ENCODE data around the gene AKT3. TPM values are rescaled to one million over a fixed set of nuclear protein-coding genes. Genes with fewer than 3 reads are reported as not detected.

AKT3 gene
- total RNA-seq, 2 experiments from 2014 or later: 80.4 to 88.5 TPM

- TF ChIP-seq, protein P1, sequence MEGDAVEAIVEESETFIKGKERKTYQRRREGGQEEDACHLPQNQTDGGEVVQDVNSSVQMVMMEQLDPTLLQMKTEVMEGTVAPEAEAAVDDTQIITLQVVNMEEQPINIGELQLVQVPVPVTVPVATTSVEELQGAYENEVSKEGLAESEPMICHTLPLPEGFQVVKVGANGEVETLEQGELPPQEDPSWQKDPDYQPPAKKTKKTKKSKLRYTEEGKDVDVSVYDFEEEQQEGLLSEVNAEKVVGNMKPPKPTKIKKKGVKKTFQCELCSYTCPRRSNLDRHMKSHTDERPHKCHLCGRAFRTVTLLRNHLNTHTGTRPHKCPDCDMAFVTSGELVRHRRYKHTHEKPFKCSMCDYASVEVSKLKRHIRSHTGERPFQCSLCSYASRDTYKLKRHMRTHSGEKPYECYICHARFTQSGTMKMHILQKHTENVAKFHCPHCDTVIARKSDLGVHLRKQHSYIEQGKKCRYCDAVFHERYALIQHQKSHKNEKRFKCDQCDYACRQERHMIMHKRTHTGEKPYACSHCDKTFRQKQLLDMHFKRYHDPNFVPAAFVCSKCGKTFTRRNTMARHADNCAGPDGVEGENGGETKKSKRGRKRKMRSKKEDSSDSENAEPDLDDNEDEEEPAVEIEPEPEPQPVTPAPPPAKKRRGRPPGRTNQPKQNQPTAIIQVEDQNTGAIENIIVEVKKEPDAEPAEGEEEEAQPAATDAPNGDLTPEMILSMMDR (IDR thresholded peaks at IDR 0.05): no peak
- H3K4me1 Mint-ChIP-seq (ENCODE audit: low read depth): no peaks in the 10 kb centered on the region
These were observed 281.2 kb downstream of the AKT3 start for GRCh38 chr1:243568793-243569192.

GRCh38 chr1:243564814-243565213 lies 285.2 kb downstream of the AKT3 start:
- POLR2A ChIA-PET: no interaction called here

More at GRCh38 chr1:243568793-243569192, 281.2 kb downstream of the AKT3 start:
- H3K27ac ChIP-seq (ENCODE audit: low read depth in 1 of 2, low read length in 2 of 2): no peak overlapping the region
- Mint-ChIP-seq H3K27me3 (no peaks in the 10 kb centered on the region), H3K4me3 (no peak overlapping the region), H3K36me3 (ENCODE audit: low read depth) (peaks cover 91% of the 10 kb centered on the region), H3K27ac (no peak overlapping the region), H3K9me3 (no peaks in the 10 kb centered on the region)
- ChIA-PET POLR2A (no interaction called here), CTCF (no interaction called here)
- H3K4me1 ChIP-seq (ENCODE audit: insufficient read depth, low read length): no peaks in the 10 kb centered on the region
- intact Hi-C loops (cut with DNase I, micrococcal nuclease): loop anchor here in 1 of 2 experiments (10.0 kb wide), 1 partner anchor 706 kb away; no protein-coding TSS in a partner anchor
- DNase-seq: no peak
- no peak overlapping the region for H3K4me3 ChIP-seq (ENCODE audit: low read length)
- no peaks in the 10 kb centered on the region for H3K27me3 ChIP-seq (ENCODE audit: control insufficient read depth in 1 of 2, insufficient read depth in 2 of 2, low read length in 2 of 2)
- no peaks in the 10 kb centered on the region for H3K9me3 ChIP-seq (ENCODE audit: control insufficient read depth in 1 of 2, insufficient read depth in 1 of 2, low read length in 2 of 2)
- H3K36me3 ChIP-seq (ENCODE audit: insufficient read depth, low read length): peaks cover 36% of the 10 kb centered on the region
- ATAC-seq (ENCODE audit: poor library complexity): no peak

DNA sequence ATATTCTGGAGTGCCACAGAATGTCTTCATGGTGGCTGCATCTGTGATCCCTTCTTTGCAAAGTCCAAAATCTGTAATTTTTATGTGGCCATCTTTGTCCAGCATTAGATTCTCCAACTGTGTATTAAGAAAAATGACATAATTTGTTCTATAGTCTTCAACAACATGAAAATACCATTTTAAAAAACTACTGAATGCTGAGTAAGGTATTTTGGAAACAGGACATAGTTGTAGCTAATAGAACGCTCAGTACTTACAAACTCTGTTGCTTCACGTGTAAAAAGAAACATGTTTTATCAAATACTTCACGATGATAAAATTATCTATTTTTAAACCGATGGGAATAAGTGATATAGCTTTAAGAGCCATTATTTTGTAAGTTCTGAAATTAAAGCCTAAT lies 286.3 kb downstream of the AKT3 start:
- DNase-seq (no peak), ATAC-seq (ENCODE audit: poor library complexity) (no peak)
- no peaks in the 10 kb centered on the region for H3K27me3 Mint-ChIP-seq
- H3K9me3 Mint-ChIP-seq: no peaks in the 10 kb centered on the region
- H3K4me1 Mint-ChIP-seq (ENCODE audit: low read depth): no peaks in the 10 kb centered on the region
- H3K27ac Mint-ChIP-seq: no peak overlapping the region
- H3K27ac ChIP-seq (ENCODE audit: low read depth in 1 of 2, low read length in 2 of 2): no peak overlapping the region
- TF ChIP-seq, protein P1 (IDR thresholded peaks at IDR 0.05): no peak
- ChIA-PET POLR2A (interaction anchor here (1.1 kb wide), 1 partner anchor 16 kb away, joined by 3 read pairs; no protein-coding TSS in a partner anchor), CTCF (no interaction called here)
- no peak overlapping the region for H3K4me3 Mint-ChIP-seq
- H3K27me3 ChIP-seq (ENCODE audit: control insufficient read depth in 1 of 2, insufficient read depth in 2 of 2, low read length in 2 of 2): no peaks in the 10 kb centered on the region
- H3K4me3 ChIP-seq (ENCODE audit: low read length): no peak overlapping the region
- H3K9me3 ChIP-seq (ENCODE audit: control insufficient read depth in 1 of 2, insufficient read depth in 1 of 2, low read length in 2 of 2): no peaks in the 10 kb centered on the region
- intact Hi-C loops (cut with DNase I, micrococcal nuclease): loop anchor here in 1 of 2 experiments (10.0 kb wide), 1 partner anchor 711 kb away; no protein-coding TSS in a partner anchor
- H3K36me3 Mint-ChIP-seq (ENCODE audit: low read depth): peaks cover 70% of the 10 kb centered on the region
- H3K36me3 ChIP-seq (ENCODE audit: insufficient read depth, low read length): peaks cover 32% of the 10 kb centered on the region
- no peaks in the 10 kb centered on the region for H3K4me1 ChIP-seq (ENCODE audit: insufficient read depth, low read length)

More at GRCh38 chr1:243564814-243565213, 285.2 kb downstream of the AKT3 start:
- peaks cover 78% of the 10 kb centered on the region for H3K36me3 Mint-ChIP-seq (ENCODE audit: low read depth)
- no peaks in the 10 kb centered on the region for H3K4me1 ChIP-seq (ENCODE audit: insufficient read depth, low read length)
- no peak overlapping the region for H3K27ac ChIP-seq (ENCODE audit: low read depth in 1 of 2, low read length in 2 of 2)
- TF ChIP-seq, protein P1 (IDR thresholded peaks at IDR 0.05): no peak
- H3K27ac Mint-ChIP-seq: no peak overlapping the region
- no peak overlapping the region for H3K4me3 Mint-ChIP-seq
- H3K9me3 ChIP-seq (ENCODE audit: control insufficient read depth in 1 of 2, insufficient read depth in 1 of 2, low read length in 2 of 2): no peaks in the 10 kb centered on the region
- CTCF ChIA-PET: no interaction called here
- no peak overlapping the region for H3K4me3 ChIP-seq (ENCODE audit: low read length)
- intact Hi-C loops (cut with DNase I, micrococcal nuclease): loop anchor here in 1 of 2 experiments (10.0 kb wide), 1 partner anchor 710 kb away; no protein-coding TSS in a partner anchor
- H3K9me3 Mint-ChIP-seq: no peaks in the 10 kb centered on the region
- H3K27me3 Mint-ChIP-seq: no peaks in the 10 kb centered on the region
- no peaks in the 10 kb centered on the region for H3K4me1 Mint-ChIP-seq (ENCODE audit: low read depth)
- DNase-seq (no peak), ATAC-seq (ENCODE audit: poor library complexity) (no peak)
- H3K36me3 ChIP-seq (ENCODE audit: insufficient read depth, low read length): peaks cover 37% of the 10 kb centered on the region
- H3K27me3 ChIP-seq (ENCODE audit: control insufficient read depth in 1 of 2, insufficient read depth in 2 of 2, low read length in 2 of 2): no peaks in the 10 kb centered on the region
